Measurements from ENCODE around the gene DQX1.
"Not testable (repeated sequence)": the region's sequence is repeated elsewhere in the genome, so short reads cannot be mapped to it uniquely, and the experiment has no call there.

Gene DQX1, protein sequence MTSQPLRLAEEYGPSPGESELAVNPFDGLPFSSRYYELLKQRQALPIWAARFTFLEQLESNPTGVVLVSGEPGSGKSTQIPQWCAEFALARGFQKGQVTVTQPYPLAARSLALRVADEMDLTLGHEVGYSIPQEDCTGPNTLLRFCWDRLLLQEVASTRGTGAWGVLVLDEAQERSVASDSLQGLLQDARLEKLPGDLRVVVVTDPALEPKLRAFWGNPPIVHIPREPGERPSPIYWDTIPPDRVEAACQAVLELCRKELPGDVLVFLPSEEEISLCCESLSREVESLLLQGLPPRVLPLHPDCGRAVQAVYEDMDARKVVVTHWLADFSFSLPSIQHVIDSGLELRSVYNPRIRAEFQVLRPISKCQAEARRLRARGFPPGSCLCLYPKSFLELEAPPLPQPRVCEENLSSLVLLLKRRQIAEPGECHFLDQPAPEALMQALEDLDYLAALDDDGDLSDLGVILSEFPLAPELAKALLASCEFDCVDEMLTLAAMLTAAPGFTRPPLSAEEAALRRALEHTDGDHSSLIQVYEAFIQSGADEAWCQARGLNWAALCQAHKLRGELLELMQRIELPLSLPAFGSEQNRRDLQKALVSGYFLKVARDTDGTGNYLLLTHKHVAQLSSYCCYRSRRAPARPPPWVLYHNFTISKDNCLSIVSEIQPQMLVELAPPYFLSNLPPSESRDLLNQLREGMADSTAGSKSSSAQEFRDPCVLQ

DNA sequence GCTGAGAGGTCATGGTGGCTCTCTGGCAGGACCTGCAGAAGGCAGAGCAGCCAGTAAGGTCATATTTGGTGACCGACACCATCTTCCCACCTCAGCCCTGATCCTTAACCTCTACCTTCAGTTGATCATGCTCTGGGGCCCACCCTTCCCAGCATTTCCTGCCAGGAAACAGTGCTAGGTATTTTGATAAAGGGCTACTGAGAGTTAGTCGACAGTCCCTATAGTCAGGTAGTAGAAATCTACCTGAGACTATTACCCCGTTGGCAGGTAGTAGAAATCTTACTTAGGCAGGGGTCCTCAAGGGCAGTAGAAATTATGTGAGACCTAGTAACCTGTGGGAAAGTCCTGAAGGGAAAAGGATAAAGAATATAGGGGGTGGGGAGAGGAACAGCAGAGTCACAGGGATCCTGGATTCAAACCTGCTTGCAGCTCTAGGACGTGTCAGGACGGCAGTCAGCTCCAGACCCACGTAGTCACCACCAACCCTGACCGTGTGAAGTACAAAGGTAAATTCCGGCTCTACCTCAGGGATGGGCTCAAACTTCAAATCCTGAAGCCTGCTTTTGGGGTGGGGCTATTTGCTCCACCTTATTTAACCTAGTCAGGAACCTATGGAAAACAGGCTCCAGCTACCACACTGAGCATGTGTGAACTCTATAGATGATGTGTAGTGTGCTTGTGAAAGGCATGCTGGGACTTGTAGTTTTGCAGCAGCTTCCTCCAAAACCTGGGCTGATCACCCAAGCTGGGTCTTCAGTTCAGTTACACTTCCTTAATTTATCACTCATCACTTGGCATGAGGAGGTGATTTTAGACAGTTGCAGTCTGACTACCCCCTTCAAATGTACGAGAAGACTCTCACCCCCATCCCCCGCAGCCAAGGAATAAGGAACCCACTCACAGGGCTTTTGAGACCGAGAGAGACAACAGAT lies at the start of gene DQX1:
Gene DQX1, minus strand, starts transcription at position 515 of the 932 bp plus-strand sequence. Its CDS starts 502 bp downstream, at position 13.
- DNase-seq: peak; percentile 73
- H3K9me3 Mint-ChIP-seq: peaks cover 7 to 10% of the 10 kb centered on the region in 2 donors
- H3K36me3 Mint-ChIP-seq: peaks cover 52 to 57% of the 10 kb centered on the region in 2 donors
- H3K27ac Mint-ChIP-seq: peak within 1 kb of the TSS; percentile 84
- peak within 1 kb of the TSS; percentile 43 to 57 for H3K4me3 Mint-ChIP-seq
- H3K4me1 Mint-ChIP-seq: peaks cover 24 to 34% of the 10 kb centered on the region in 2 donors
- peak; percentile 38 to 43 for ATAC-seq (replicated peaks)
- H3K27me3 Mint-ChIP-seq: peaks cover 0 to 8% of the 10 kb centered on the region in 2 donors

DNA sequence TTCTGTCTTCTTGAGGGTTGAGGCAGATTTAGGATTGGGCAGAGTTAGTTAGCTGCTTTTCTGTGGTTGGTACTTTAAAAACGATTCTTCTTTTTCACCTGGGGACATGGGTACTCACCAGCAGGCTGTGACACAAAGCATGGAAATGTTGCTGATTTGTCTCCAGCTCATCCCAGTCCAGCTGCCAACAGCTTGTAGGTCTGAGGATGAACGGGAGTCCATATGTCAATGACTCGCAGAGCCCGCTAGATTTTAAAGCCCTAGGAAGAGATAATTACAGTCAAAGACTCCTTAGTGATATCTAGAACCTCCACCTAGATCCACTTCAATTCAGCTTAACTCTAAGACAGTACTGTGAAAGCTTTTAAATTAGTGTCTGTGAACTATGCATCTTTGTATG lies 49.3 kb upstream of the DQX1 start:
- H3K4me3 Mint-ChIP-seq: no peak overlapping the region
- H3K9me3 Mint-ChIP-seq: no peaks in the 10 kb centered on the region
- peaks cover 4 to 5% of the 10 kb centered on the region in 2 donors for H3K27me3 Mint-ChIP-seq
- H3K27ac Mint-ChIP-seq: no peak overlapping the region
- DNase-seq: no peak
- no peaks in the 10 kb centered on the region for H3K36me3 Mint-ChIP-seq
- ATAC-seq (replicated peaks): no peak
- peaks cover 33 to 40% of the 10 kb centered on the region in 2 donors for H3K4me1 Mint-ChIP-seq

DNA sequence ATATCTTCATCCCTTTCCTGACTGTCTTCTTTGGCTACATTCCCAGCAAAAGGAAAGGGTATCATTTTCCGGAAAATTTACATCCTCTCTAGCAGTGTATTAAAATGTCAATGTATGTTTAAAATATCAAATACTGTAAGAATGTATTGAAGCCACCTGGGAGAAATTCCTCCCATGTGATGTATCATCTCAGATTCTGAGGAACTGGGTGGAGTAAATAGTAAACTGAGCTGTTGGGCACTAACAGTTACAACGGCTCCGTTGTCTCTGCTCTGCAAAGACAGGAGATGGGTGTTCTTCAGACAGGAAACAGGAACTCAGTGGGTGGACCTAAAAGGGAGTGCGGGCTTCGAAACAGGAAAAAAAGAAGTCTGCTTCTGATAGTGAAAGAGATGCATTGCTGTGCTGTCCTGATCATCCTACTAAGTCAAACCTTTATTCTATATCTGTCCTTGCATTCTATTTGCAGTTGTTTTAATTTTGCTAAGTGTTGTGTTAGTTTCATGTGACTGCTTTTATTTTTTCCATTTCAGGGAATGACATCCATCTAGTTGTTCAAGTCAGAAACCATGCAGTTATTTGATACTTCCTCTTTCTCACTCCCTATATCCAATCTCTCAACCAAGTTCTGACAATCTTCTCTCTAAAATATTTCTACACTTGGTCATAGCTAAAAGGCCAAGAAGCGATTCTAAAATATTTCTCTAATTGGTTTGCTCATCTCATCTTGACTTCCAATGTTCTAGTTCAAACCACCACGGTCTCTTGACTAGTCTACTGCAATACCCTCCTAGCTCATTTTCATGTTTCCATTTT lies 47.9 kb upstream of the DQX1 start:
- H3K36me3 Mint-ChIP-seq: peaks cover 2 to 3% of the 10 kb centered on the region in 2 donors
- ATAC-seq (replicated peaks) (peak; percentile 65 to 66), DNase-seq (peak; percentile 51)
- peak overlapping the region; percentile 87 for H3K27ac Mint-ChIP-seq
- peaks cover 36 to 40% of the 10 kb centered on the region in 2 donors for H3K4me1 Mint-ChIP-seq
- peak overlapping the region; percentile 15 to 54 for H3K4me3 Mint-ChIP-seq
- H3K9me3 Mint-ChIP-seq: peaks cover 0 to 1% of the 10 kb centered on the region in 2 donors
- no peaks in the 10 kb centered on the region for H3K27me3 Mint-ChIP-seq

DNA sequence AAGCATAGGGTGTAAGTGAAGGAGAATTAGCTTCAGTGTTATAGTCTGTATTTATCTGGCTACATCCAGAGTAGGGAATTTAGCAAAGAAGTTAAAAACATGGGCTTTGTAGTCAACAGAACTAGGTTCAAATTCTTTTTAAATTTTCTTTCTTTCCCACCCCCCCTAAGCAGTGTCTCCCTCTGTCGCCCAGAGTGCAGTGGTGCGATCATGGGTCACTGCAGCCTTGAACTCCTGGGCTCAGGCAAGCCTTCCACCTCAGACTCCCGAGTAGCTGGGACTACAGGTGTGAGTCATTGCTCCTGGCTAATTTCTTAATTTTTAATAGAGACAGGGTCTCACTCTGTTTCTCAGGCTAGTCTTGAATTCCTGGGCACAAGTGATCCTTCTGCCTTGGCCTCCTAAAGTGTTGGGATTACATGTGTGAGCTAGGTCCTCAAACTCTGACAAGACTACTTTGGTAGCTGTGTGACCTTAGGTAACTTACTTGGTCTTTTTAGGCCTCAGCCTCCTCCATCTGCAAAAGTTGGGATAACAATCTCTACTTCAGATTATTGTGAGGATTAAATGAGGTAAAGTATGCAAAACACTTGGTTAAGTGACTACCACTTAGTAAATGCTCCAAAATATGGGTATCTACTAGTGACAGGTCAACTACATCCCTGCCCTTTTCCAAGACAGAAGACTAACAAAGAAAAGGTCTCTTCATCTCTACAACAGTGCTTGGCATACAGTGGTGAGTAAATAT lies 46.3 kb upstream of the DQX1 start:
- H3K27ac Mint-ChIP-seq: peak overlapping the region; percentile 62
- DNase-seq (no peak), ATAC-seq (replicated peaks) (no peak)
- H3K4me3 Mint-ChIP-seq: no peak overlapping the region
- H3K36me3 Mint-ChIP-seq: peaks cover 2 to 3% of the 10 kb centered on the region in 2 donors
- H3K9me3 Mint-ChIP-seq: peaks cover 0 to 1% of the 10 kb centered on the region in 2 donors
- no peaks in the 10 kb centered on the region for H3K27me3 Mint-ChIP-seq
- H3K4me1 Mint-ChIP-seq: peaks cover 36 to 43% of the 10 kb centered on the region in 2 donors

DNA sequence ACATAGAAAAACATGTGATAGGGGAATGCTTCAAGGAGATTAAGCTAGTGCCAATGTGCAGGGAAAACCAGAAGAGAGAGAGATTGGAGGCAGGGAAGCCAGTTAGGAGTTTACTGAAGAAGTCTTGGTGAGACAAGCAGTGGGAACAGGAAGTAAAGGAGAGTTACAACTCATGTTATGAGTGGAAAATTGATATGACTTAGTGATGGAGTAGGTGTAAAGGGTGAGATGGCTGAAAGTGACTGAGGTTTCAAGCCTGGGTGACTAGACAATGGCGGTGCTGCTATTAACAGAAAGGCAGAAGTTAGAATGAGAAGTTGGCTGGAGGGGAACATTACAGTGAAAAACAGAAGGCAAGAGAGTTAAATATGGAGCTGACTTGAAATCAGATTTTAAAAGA lies 45.0 kb upstream of the DQX1 start:
- ATAC-seq (replicated peaks) (peak; percentile 92), DNase-seq (peak; percentile 54)
- H3K36me3 Mint-ChIP-seq: peaks cover 2 to 3% of the 10 kb centered on the region in 2 donors
- H3K4me3 Mint-ChIP-seq: no peak overlapping the region
- peaks cover 31 to 39% of the 10 kb centered on the region in 2 donors for H3K4me1 Mint-ChIP-seq
- H3K9me3 Mint-ChIP-seq: peaks cover 0 to 1% of the 10 kb centered on the region in 2 donors
- no peak overlapping the region for H3K27ac Mint-ChIP-seq
- H3K27me3 Mint-ChIP-seq: no peaks in the 10 kb centered on the region

DNA sequence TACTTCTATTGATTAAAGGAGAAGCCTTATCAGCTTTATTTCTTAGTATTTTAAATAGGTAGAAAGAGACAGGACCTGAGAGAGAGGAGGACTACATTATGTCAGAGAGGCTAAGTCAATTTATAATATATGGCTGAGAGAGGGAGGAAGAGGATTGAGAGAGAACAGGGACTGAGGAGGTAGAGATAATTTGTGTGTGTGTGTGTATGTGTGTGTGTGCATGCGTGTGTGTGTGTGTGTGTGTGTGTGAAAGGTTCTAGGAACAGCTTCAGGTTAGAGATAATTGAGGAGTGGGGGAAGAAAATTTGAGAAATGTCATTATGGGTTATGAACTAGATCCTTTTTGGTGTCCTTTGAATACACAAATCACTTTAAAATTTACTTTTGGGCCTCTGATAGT lies 43.7 kb upstream of the DQX1 start:
- peaks cover 33 to 39% of the 10 kb centered on the region in 2 donors for H3K4me1 Mint-ChIP-seq
- peaks cover 2 to 3% of the 10 kb centered on the region in 2 donors for H3K36me3 Mint-ChIP-seq
- ATAC-seq (replicated peaks) (no peak), DNase-seq (no peak)
- no peaks in the 10 kb centered on the region for H3K27me3 Mint-ChIP-seq
- H3K4me3 Mint-ChIP-seq: no peak overlapping the region
- peaks cover 0 to 1% of the 10 kb centered on the region in 2 donors for H3K9me3 Mint-ChIP-seq
- H3K27ac Mint-ChIP-seq: no peak overlapping the region

DNA sequence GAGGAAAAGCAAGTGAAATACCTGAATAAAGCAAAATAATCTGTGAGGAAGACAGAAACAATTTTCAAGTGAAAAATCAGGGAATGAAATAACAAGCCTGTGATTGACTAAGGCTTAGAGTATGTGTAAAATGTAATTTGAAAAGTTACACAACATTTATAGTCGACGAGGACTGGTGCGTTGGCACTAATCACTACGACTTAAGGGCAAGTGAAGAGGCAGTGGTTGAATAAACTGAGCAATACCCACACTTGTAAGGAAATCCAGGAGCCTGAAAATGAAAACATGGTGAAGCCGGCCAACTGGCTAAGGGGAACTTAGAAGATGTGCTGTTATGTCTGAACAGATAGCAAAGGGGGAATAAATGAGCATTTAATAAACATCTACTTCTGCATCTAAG lies 41.9 kb upstream of the DQX1 start:
- DNase-seq (no peak), ATAC-seq (replicated peaks) (no peak)
- Mint-ChIP-seq H3K9me3 (peaks cover 0 to 1% of the 10 kb centered on the region in 2 donors), H3K27me3 (no peaks in the 10 kb centered on the region), H3K4me3 (no peak overlapping the region), H3K27ac (no peak overlapping the region), H3K4me1 (peaks cover 25 to 33% of the 10 kb centered on the region in 2 donors), H3K36me3 (peaks cover 2 to 3% of the 10 kb centered on the region in 2 donors)

DNA sequence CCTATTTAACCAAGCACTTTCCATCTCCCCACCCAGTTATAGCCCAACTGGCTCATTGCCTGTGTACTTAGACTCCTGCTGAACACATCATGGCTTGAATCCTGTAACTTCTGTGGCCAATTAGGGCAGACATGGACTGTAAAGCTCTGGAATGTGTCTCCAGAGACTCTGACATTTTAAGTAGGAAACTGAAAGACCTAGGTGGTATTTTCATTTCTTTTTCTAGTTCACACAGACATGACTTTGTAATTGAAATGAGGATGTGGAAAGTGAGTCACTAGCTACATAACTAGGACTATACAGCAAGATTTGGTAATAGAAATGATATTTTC lies 40.7 kb upstream of the DQX1 start:
- ATAC-seq (replicated peaks) (peak; percentile 34 to 47), DNase-seq (no peak)
- peaks cover 32 to 44% of the 10 kb centered on the region in 2 donors for H3K4me1 Mint-ChIP-seq
- H3K36me3 Mint-ChIP-seq: peaks cover 2 to 3% of the 10 kb centered on the region in 2 donors
- H3K27me3 Mint-ChIP-seq: peaks cover 4% of the 10 kb centered on the region in 2 donors
- H3K9me3 Mint-ChIP-seq: peaks cover 0 to 1% of the 10 kb centered on the region in 2 donors
- H3K4me3 Mint-ChIP-seq: peak overlapping the region in 1 of 2 donors; percentile 50
- H3K27ac Mint-ChIP-seq: no peak overlapping the region

DNA sequence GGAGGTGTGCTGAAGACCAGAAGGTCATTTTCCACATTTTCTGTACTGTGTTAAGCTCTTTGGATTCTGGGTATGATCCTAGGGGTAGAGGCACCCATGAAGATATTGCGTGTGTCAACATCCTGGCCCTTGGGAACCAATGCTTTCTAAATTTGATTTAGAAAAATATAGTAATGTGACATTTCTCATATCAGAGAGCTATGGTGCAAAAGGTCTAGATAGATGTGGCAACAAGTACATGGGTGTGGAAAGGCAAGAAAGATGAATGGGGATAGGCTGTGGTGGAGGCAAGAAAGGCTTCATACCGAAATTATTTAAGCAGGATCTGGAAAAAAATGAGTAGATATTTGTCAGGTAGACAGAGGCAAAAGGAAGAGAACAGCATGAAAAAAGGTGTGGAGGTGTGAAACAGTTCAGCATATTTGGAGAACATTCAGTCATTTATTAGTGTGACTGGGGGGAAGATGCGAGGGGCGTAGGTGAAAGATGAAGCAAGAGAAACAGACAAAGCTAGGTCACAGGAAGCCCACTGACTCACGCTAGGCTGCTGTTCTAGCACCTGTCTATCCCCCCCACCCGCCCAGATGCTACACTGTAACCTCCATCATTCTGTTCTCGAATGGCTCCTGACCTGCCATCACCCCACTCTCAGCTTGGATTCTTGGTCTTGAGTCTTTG lies 40.2 kb upstream of the DQX1 start:
- Mint-ChIP-seq H3K4me3 (peak overlapping the region in 1 of 2 donors; percentile 50), H3K27me3 (peaks cover 5 to 9% of the 10 kb centered on the region in 2 donors), H3K4me1 (peaks cover 35 to 48% of the 10 kb centered on the region in 2 donors), H3K36me3 (peaks cover 2 to 3% of the 10 kb centered on the region in 2 donors), H3K27ac (no peak overlapping the region), H3K9me3 (peaks cover 0 to 1% of the 10 kb centered on the region in 2 donors)
- DNase-seq: no peak
- peak in 1 of 2 donors; percentile 6 for ATAC-seq (replicated peaks)

DNA sequence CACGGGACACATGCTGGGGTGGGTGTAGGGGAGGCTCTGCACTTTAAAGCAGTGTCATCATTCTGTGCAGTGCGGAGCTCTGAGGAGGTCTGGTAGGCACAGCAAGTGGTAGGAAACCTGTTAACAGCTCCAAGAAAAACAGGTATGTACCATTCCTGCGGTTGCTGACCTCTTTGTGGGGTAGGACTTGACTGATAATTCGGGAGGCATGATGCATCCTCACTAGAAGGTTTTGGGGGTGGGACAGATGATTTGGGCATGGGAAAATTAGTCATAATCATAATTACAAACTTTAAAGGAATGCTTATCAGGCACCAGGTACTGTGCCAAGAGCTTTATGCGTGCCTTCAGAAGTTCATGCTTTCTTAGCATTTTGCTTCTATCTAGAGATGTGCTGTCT lies 38.2 kb upstream of the DQX1 start:
- no peak for ATAC-seq (replicated peaks)

DNA sequence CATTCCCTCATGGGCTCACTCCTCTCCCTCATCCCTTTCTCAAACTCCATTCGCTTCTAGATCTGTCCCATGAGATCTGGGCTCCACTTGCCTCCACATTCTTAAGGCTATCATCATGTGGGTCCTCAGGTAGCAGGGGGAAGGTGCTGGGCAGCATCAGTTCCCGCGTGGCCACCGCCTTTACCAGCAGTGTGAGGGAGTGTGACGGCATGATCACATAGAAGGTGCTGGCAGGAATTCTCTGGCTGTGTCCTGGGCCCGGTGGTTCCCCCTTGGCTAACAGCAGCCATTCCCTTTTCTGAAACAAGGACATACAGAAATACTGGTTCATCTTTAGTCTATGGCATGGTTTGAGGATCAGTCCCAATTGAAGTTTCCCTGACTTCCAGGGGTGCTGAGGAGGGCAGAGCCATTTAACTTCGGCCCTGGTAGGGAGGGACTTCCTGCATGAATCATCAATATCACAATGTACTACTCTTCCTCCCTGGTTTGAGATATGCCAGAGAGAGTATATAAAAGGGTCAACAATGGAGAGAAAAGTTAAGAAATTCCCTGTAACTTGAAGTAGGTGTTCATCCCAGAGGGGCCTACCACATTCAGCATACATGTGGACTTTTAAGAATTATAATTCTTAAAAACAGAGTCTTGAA lies 36.2 kb upstream of the DQX1 start:
- peaks cover 11 to 17% of the 10 kb centered on the region in 2 donors for H3K27me3 Mint-ChIP-seq
- no peak for DNase-seq
- H3K4me3 Mint-ChIP-seq: no peak overlapping the region
- peaks cover 29 to 47% of the 10 kb centered on the region in 2 donors for H3K4me1 Mint-ChIP-seq
- no peak for ATAC-seq (replicated peaks)
- H3K36me3 Mint-ChIP-seq: peaks cover 7% of the 10 kb centered on the region in 2 donors
- no peak overlapping the region for H3K27ac Mint-ChIP-seq
- no peaks in the 10 kb centered on the region for H3K9me3 Mint-ChIP-seq

More for the DNA sequence above, 38.2 kb upstream of the DQX1 start:
- Mint-ChIP-seq H3K27ac (no peak overlapping the region), H3K4me3 (no peak overlapping the region), H3K4me1 (peaks cover 35 to 58% of the 10 kb centered on the region in 2 donors), H3K9me3 (no peaks in the 10 kb centered on the region), H3K36me3 (peaks cover 0 to 3% of the 10 kb centered on the region in 2 donors), H3K27me3 (peaks cover 11 to 17% of the 10 kb centered on the region in 2 donors)
- no peak for DNase-seq

DNA sequence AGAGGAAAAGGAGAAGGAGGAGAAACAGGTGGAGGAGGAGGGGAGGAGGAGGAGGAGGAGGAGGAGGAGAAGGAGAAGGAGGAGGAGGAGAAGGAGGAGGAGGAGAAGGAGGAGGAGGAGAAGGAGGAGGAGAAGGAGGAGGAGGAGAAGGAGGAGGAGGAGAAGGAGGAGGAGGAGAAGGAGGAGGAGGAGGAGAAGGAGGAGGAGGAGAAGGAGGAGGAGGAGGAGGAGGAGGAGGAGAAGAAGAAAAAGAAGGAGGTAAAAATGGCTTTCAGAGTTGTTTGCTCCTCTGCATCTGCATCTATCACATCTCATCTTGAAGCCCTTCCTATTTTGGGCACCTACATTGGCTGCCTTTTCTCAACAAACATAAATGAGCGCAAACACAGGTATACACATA lies 35.0 kb upstream of the DQX1 start:
- not testable (repeated sequence) for H3K9me3 Mint-ChIP-seq; H3K4me3 Mint-ChIP-seq; DNase-seq; ATAC-seq (replicated peaks); H3K27ac Mint-ChIP-seq
- Mint-ChIP-seq H3K4me1 (peaks cover 22 to 49% of the 10 kb centered on the region in 2 donors), H3K36me3 (peaks cover 19% of the 10 kb centered on the region in 2 donors), H3K27me3 (peaks cover 11 to 17% of the 10 kb centered on the region in 2 donors)

Data from stimulated activated naive B cell treated with anti-CD40 and anti-IgM and Interleukin-4, amounts not matched to agents 10 μg/mL and 1 μg/mL and 100 μg/mL, for 72 hours (primary cell).